Spinal cord (tissue), 10 donors: ENCODE data around the gene PEF1. TPM values are rescaled to one million over a fixed set of nuclear protein-coding genes. Genes with fewer than 3 reads are reported as not detected.

Experiments
- DNase-seq, 6 donors: peaks; one replicate each; pipeline versions ENCODE4 v3.0.0 to v3.0.0-alpha.2; 2013 to 2015; ENCODE audit warnings: low spot score in 6 of 6, low read depth in 4 of 6
- H3K27ac ChIP-seq: one replicate; pipeline ENCODE4 v1.5.1; 2013; ENCODE audit warnings: low read depth, low read length, control low read depth
- H3K27me3 ChIP-seq: one replicate; pipeline ENCODE4 v1.6.1; 2013; ENCODE audit warnings: low read length; ENCODE audit not compliant: control insufficient read depth, insufficient read depth
- H3K36me3 ChIP-seq: one replicate; pipeline ENCODE4 v1.6.1; 2013; ENCODE audit warnings: low read length; ENCODE audit not compliant: control insufficient read depth, insufficient read depth
- H3K4me1 ChIP-seq: one replicate; pipeline ENCODE4 v1.6.1; 2013; ENCODE audit warnings: low read length; ENCODE audit not compliant: control insufficient read depth, insufficient read depth
- H3K4me3 ChIP-seq: one replicate; pipeline ENCODE4 v1.5.1; 2013; ENCODE audit warnings: low read depth, low read length, control low read depth
- H3K9me3 ChIP-seq: one replicate; pipeline ENCODE4 v1.6.1; 2013; ENCODE audit warnings: low read length; ENCODE audit not compliant: control insufficient read depth, insufficient read depth
- WGBS: methylation state at CpG from one replicate; pipeline ENCODE4 v1.1.5; 2013; ENCODE audit warnings: missing lambda C conversion rate; ENCODE audit not compliant: insufficient coverage; 5-methylcytosine and 5-hydroxymethylcytosine counted together
- polyA plus RNA-seq, 2 donors: library from polyadenylated mRNA; unstranded; fragments of 120-200 nt; gene quantifications; one replicate each; pipeline ENCODE4 v1.2.1, GENCODE V29; 2013; ENCODE audit not compliant: insufficient read length in 2 of 2
- total RNA-seq, 2 donors: library from RNA; depleted of rRNA in 1 of 2; stranded (reverse); fragments of 120-200 nt in 1 of 2; fragments of >200 nt in 1 of 2; gene quantifications; one replicate each; pipeline versions ENCODE4 v1.2.3 to v1.2.4, GENCODE V29; 2013 to 2014
- donor health status: healthy.

PEF1 gene
- total and polyA plus RNA-seq, 4 donors, result 66.1 to 78.2 (median 77.7) TPM

GRCh38 chr1:31607360-31607759, 37.3 kb downstream of the PEF1 start:
- 80% methylated on average over 1 of the region's 5 CpGs for WGBS
- no peaks in the 10 kb centered on the region for H3K9me3 ChIP-seq
- no peaks in the 10 kb centered on the region for H3K36me3 ChIP-seq
- H3K4me1 ChIP-seq, result no peaks in the 10 kb centered on the region
- DNase-seq, result no peak
- H3K27ac ChIP-seq, result no peak overlapping the region
- H3K27me3 ChIP-seq, result peaks cover 4% of the 10 kb centered on the region
- H3K4me3 ChIP-seq, result no peak overlapping the region

GRCh38 chr1:31605908-31606427, 38.7 kb downstream of the PEF1 start:
- WGBS, result 100% methylated on average over 1 of the region's 4 CpGs
- Histone ChIP-seq H3K4me3 (no peak overlapping the region), H3K4me1 (no peaks in the 10 kb centered on the region), H3K9me3 (no peaks in the 10 kb centered on the region), H3K36me3 (no peaks in the 10 kb centered on the region), H3K27me3 (peaks cover 4% of the 10 kb centered on the region), H3K27ac (no peak overlapping the region)
- no peak for DNase-seq

- H3K27ac ChIP-seq, result no peak overlapping the region
- H3K27me3 ChIP-seq, result no peaks in the 10 kb centered on the region
- no peaks in the 10 kb centered on the region for H3K36me3 ChIP-seq
- no peaks in the 10 kb centered on the region for H3K4me1 ChIP-seq
- DNase-seq, result no peak
- no CpG with 5 or more reads among the region's 2 CpGs for WGBS
- H3K4me3 ChIP-seq, result no peak overlapping the region
- no peaks in the 10 kb centered on the region for H3K9me3 ChIP-seq
These were observed 42.6 kb downstream of the PEF1 start for GRCh38 chr1:31602081-31602480.

- no peak overlapping the region for H3K27ac ChIP-seq
- H3K4me3 ChIP-seq, result no peak overlapping the region
- no peaks in the 10 kb centered on the region for H3K4me1 ChIP-seq
- no CpG with 5 or more reads among the region's 2 CpGs for WGBS
- no peaks in the 10 kb centered on the region for H3K27me3 ChIP-seq
- H3K36me3 ChIP-seq, result no peaks in the 10 kb centered on the region
- no peaks in the 10 kb centered on the region for H3K9me3 ChIP-seq
- DNase-seq, result no peak
These were observed 44.0 kb downstream of the PEF1 start for GRCh38 chr1:31600641-31601040.

- no peak overlapping the region for H3K4me3 ChIP-seq
- no peak for DNase-seq
- 64% methylated on average over 2 of the region's 7 CpGs for WGBS
These were observed 45.7 kb downstream of the PEF1 start for GRCh38 chr1:31598980-31599379.

GRCh38 chr1:31596737-31597097, 48.0 kb downstream of the PEF1 start:
- DNase-seq, result no peak
- H3K27ac ChIP-seq, result no peak overlapping the region
- no peaks in the 10 kb centered on the region for H3K4me1 ChIP-seq
- H3K9me3 ChIP-seq, result no peaks in the 10 kb centered on the region
- H3K4me3 ChIP-seq, result no peak overlapping the region
- peaks cover 5% of the 10 kb centered on the region for H3K27me3 ChIP-seq
- 55% methylated on average over 1 of the region's 6 CpGs for WGBS
- H3K36me3 ChIP-seq, result no peaks in the 10 kb centered on the region

More at GRCh38 chr1:31598980-31599379, 45.7 kb downstream of the PEF1 start:
- Histone ChIP-seq H3K27ac (no peak overlapping the region), H3K4me1 (no peaks in the 10 kb centered on the region), H3K36me3 (no peaks in the 10 kb centered on the region), H3K27me3 (no peaks in the 10 kb centered on the region), H3K9me3 (no peaks in the 10 kb centered on the region)

- no peak overlapping the region for H3K27ac ChIP-seq
- no peaks in the 10 kb centered on the region for H3K4me1 ChIP-seq
- H3K9me3 ChIP-seq, result no peaks in the 10 kb centered on the region
- no peaks in the 10 kb centered on the region for H3K36me3 ChIP-seq
- peaks cover 8% of the 10 kb centered on the region for H3K27me3 ChIP-seq
- WGBS, result 82% methylated on average over 4 of the region's 4 CpGs
- H3K4me3 ChIP-seq, result no peak overlapping the region
- no peak for DNase-seq
These were observed 48.6 kb downstream of the PEF1 start for GRCh38 chr1:31595836-31596736.

GRCh38 chr1:31593770-31594632, 50.7 kb downstream of the PEF1 start:
- peak in 1 of 6 donors; percentile 40 for DNase-seq
- Histone ChIP-seq H3K36me3 (no peaks in the 10 kb centered on the region), H3K27me3 (peaks cover 19% of the 10 kb centered on the region), H3K4me3 (no peak overlapping the region), H3K27ac (no peak overlapping the region), H3K9me3 (no peaks in the 10 kb centered on the region), H3K4me1 (peaks cover 4% of the 10 kb centered on the region)
- 49% methylated on average over 8 of the region's 10 CpGs for WGBS

GRCh38 chr1:31593136-31593665, 51.5 kb downstream of the PEF1 start:
- Histone ChIP-seq H3K27ac (no peak overlapping the region), H3K9me3 (no peaks in the 10 kb centered on the region), H3K36me3 (no peaks in the 10 kb centered on the region), H3K4me3 (no peak overlapping the region), H3K4me1 (peaks cover 10% of the 10 kb centered on the region), H3K27me3 (peaks cover 27% of the 10 kb centered on the region)
- 73% methylated on average over 3 of the region's 5 CpGs for WGBS
- DNase-seq, result no peak
